ENCODE measurements around the gene PRUNE2.

DNA sequence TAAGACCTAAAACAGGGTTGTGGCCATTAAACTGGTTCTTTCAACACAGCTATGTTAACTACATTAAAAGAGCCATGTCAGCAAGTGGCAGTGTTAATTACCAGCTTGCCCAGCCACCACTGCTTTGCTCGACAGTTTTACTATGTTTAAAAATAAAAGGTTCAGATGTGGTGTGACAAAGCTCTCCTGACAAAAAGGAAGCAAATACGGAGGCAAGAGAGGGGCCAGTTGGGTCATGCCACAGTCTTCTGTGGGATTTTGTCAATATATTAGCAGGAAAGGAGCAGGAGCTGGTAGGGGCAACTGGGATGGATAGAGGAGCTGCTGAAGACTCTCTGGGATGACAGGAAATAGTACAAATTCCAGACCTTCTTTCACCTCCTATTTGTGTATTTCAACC lies 255.2 kb downstream of the PRUNE2 start:
- TF ChIP-seq, protein P1, sequence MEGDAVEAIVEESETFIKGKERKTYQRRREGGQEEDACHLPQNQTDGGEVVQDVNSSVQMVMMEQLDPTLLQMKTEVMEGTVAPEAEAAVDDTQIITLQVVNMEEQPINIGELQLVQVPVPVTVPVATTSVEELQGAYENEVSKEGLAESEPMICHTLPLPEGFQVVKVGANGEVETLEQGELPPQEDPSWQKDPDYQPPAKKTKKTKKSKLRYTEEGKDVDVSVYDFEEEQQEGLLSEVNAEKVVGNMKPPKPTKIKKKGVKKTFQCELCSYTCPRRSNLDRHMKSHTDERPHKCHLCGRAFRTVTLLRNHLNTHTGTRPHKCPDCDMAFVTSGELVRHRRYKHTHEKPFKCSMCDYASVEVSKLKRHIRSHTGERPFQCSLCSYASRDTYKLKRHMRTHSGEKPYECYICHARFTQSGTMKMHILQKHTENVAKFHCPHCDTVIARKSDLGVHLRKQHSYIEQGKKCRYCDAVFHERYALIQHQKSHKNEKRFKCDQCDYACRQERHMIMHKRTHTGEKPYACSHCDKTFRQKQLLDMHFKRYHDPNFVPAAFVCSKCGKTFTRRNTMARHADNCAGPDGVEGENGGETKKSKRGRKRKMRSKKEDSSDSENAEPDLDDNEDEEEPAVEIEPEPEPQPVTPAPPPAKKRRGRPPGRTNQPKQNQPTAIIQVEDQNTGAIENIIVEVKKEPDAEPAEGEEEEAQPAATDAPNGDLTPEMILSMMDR (IDR thresholded peaks at IDR 0.05; ENCODE audit: insufficient read depth, low read depth, low read length): no peak
- no peak for TF ChIP-seq EZH2 (IDR thresholded peaks at IDR 0.05; ENCODE audit: insufficient read depth, low read length)
